ENCODE results near the gene CPA2.

Gene CPA2

GRCh38 chr7:130262448-130262847 lies 4.2 kb upstream of the CPA2 start:
- no peak for DNase-seq (ENCODE audit: low read depth)
- H3K4me3 ChIP-seq (replicated peaks; ENCODE audit: low read depth, low read length), result no peak overlapping the region
- TF ChIP-seq CTCF (IDR thresholded peaks at IDR 0.05; ENCODE audit: low read length, missing control alignments), result no peak

GRCh38 chr7:130263130-130263529 lies 3.5 kb upstream of the CPA2 start:
- no peak for TF ChIP-seq CTCF (IDR thresholded peaks at IDR 0.05; ENCODE audit: low read length, missing control alignments)
- no peak for DNase-seq (ENCODE audit: low read depth)
- H3K4me3 ChIP-seq (replicated peaks; ENCODE audit: low read depth, low read length), result no peak overlapping the region

- DNase-seq (ENCODE audit: low read depth), result no peak
- no peak overlapping the region for H3K4me3 ChIP-seq (replicated peaks; ENCODE audit: low read depth, low read length)
- no peak for TF ChIP-seq CTCF (IDR thresholded peaks at IDR 0.05; ENCODE audit: low read length, missing control alignments)
These were observed 278 bp downstream of the CPA2 start for GRCh38 chr7:130266961-130267321.

GRCh38 chr7:130268463-130269317 lies 2.0 kb downstream of the CPA2 start:
- TF ChIP-seq CTCF (IDR thresholded peaks at IDR 0.05; ENCODE audit: low read length, missing control alignments), result no peak
- H3K4me3 ChIP-seq (replicated peaks; ENCODE audit: low read depth, low read length), result no peak overlapping the region
- DNase-seq (ENCODE audit: low read depth), result no peak

- DNase-seq (ENCODE audit: low read depth), result no peak
These were observed 2.6 kb downstream of the CPA2 start for GRCh38 chr7:130269318-130269694.

GRCh38 chr7:130270947-130271800 lies 4.5 kb downstream of the CPA2 start:
- H3K4me3 ChIP-seq (replicated peaks; ENCODE audit: low read depth, low read length), result no peak overlapping the region
- no peak for TF ChIP-seq CTCF (IDR thresholded peaks at IDR 0.05; ENCODE audit: low read length, missing control alignments)
- no peak for DNase-seq (ENCODE audit: low read depth)

More at GRCh38 chr7:130269318-130269694, 2.6 kb downstream of the CPA2 start:
- H3K4me3 ChIP-seq (replicated peaks; ENCODE audit: low read depth, low read length), result no peak overlapping the region
- TF ChIP-seq CTCF (IDR thresholded peaks at IDR 0.05; ENCODE audit: low read length, missing control alignments), result no peak

Measured in fibroblast of pulmonary artery (primary cell).